HG03066 (cell line): ENCODE data around the gene TPCN2.

Source experiments
- ATAC-seq: cut with Tn5 transposase; IDR thresholded peaks from one replicate; pipeline ENCODE4 v1.9.1; 2021; ENCODE audit warnings: low read depth; ENCODE audit not compliant: unreplicated experiment

Gene TPCN2

DNA sequence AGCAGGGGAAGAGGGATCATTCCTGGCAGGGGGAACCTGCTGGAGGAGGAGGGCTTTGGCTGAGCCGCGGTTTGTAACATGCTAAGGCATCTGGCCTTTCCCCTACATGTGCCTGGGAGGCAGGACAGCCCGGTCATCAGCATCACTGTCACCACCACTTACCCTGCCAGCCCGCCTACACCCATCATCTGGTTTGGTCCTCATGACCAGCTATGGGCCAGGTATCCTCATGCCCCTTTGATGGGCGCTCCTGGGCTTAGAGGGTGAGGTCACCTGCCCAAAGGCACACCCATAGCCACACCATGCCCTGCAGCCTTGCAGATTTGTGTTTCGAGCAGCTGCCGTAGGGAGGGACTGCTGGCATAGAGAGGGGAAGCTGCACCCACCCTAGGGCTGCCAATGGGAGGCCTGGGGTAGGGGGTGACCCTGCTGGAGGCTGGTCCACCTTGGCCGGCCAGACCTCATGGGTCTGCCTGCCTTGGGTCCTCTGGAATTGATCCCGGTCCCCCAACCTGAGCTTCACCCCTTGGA, 38.3 kb upstream of the TPCN2 start:
- no peak for ATAC-seq

DNA sequence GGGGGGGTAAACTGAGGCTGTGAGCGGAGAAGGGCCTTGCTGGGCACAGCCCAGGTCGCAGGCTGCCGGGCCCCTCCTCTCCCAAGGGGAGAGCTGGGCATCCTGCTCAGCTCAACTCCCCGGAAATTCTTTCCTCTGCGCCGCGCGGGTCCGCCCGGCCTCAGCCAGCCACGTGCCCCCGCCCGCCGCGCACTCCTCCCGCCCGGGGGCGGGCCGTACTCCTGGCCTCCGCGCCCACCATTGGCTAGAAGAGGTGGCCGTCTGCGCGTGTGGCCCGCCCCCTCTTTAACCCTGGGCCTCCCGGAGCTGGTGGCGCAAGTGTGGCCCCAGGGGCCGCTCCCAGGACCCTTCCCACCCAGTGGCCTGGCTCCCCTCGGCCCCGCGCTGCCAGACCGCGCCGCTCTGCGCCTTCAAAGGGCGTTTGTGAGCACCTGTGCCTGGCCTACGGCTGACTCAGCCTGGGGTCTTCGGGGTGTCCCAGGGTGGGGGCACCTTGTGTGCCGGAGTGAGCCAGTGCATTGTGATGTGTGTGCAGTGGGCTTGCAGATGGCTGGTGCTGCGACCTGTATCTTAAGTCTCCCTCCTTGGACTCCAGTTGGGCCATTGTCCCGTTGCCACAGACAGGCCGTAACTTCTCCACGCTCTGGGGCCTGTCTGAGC, 37.6 kb upstream of the TPCN2 start:
- ATAC-seq, result no peak

DNA sequence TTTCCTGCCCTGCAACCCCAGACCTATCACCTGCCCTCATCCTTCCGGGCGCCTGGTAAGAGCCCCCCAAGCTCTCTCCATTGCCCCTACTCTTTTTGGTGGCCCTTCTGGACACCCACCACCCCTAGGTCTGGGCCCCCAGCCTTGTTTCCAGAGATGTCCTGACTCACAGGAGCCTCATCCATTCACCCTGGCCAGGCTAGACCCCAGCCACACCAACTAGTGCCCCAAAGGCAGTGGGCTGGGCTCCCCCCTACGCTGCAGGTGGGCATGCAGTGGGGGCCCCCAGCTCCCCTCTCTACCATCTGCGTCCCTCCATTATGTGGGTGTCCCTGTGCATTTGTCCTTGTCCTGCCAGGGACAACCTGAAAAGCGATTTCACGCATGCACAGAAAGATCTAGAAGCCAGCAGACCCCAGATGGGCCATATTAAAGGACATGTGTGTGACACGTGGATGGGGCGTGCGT, 37.1 kb upstream of the TPCN2 start:
- no peak for ATAC-seq

DNA sequence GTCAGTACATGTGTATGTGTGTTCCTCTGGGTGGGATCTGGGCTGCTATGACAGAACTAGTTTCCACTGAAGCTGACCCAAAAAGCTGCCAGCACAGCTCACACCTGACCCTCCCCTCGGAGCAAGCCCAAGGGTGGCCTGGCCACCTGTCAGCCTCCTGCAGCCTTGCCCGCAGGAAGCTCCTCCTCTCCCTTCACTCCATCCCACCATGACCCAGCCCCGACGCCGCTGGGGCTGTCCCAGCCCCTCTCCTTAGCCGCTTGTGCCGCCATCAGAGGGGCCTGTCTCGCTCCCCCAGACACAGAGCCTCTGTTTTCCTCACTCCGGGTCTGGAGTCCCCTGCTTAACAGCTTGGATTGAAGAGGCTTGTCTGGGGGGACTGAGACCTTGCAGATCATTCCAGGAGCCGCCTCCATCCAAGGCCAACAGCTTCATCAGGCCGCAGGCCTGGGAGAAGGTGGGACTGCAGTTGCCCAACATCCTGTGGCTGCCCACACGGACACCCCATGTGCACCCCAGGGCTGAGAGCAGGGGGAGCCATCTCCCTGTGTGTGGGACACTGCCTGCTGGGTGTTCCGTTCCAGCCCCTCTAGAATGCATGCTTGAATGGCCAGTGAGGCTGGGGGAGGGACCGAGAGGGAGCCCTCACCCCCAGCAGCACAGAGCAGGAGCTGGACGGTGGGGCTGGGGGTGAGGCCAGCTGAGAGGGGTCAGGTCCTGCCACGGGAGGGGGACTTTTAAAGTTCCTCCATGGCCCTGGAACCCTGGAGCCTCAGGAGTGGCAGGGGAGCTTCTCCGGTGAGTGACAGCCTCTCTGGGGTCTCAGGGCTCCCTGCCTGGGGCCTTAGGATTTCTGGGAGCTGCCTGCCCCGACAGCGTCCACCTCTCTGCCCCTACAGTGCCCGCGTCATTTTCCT, 36.4 kb upstream of the TPCN2 start:
- no peak for ATAC-seq

DNA sequence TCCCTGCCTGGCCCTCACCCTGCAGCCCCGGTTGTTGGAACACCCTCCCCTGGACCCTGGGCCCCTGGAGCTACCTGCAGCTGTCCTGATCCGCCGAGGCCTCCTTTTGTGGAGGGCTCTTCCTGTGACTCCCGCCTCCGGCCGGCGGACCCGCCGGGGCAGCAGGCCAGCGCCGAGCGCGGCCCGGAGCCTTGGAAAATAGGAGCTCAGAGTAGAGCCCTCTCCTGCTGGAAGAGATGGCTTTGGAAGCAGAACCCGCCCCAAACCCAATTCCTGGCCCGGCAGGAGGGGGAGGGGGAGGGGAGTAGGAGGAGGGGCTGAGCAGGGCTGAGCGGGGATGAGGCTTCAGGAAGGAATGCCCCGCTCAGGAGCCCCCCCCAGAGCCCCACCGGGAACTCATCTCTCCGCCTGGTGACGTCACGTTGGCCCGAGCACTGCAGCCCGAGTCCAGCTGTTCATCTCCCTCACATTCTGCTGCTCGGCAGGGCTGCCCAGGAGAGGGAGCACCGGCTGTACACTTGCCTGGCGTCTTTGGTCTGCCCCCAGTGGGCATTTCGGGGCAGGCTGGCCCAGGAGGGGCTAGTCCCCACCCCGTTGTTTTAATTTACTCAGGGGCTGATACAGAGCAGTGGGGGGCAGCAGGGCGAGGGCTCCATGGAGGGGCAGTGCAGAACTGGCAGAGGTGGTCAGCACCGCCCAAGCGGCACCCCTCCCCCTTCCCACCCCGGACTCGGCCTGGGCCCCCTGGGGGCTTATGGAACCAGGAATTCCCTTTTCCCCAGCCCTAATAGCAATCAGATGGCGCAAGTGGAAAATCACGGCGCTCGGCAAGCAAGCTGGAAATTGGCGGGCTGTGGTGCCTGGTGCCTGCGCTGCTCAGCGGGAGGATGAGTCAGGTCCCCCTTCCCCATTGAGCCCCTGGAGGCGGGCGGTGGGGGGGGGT, 35.5 kb upstream of the TPCN2 start, which contains the start of gene MRGPRF:
MRGPRF (minus strand) TSS at position 238 of the 943 bp plus-strand sequence. CDS start 3,345 bp downstream, outside the sequence.
- ATAC-seq, result no peak

DNA sequence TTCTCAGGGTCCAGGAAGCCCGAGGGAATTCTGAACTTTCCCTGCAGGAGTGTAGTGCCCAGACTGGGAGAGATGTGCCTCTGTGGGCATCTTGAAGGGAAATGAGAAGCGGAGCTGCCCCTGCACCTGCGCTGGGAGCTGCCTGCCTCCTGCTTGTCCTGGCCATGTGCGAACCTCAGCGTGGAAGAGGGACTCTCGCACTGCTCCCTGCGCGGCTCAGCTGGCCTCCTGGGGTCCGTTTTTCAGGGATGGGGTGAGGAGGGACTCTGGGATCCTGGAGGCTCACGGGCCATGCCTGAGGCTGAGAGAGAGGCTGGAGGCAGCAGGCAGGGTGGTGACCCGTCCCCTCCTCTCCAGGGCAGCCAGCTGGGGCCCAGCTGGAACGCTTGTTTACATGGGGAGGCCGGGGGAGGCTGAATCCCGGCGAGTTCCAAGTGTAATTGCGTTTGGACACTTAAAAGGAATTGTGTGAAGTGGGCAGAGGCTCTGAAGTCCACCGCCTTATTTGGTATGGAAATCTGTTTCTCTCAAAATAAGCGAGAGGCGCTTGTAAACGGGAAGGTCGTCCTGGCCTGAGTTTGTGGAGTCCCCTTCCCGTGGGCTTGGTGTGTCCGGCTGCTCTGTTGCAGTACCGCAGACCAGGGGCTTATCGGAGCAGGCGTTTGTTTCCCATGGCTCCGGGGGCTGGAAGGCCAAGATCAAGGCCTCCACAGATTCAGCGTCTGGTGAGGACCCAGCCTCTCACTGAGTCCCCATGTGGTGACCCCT, 34.5 kb upstream of the TPCN2 start:
- no peak for ATAC-seq

DNA sequence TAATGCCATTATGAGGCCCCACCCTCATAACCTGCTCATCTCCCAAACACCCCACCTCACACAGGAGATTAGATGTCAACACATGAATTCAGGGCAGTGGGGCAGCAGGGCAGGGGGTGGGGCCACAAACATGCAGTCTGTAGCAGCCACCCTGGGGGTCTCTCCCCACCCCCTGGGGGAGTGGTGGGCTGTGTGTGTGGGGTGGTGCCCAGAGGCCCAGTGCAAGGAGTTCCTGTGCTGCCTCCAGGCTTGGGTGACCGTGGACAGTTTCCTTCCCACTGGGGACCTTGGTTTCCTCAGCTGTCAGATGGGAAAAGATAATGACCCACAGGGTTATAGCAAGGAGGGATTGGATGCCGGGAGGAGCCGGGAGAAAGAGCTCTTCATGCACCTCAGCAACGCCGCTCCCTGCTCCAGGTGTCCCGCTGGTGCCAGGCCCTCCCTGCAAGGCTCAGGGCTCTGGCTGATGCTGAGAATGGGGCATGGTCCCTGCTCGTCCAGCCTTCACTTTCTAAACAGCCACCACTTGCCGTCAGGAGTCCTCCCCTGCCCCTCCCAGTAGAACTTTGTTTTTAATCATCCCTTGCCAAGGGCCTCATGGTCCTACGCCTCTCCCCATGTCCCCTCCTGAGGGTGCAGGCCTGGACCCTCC, 33.7 kb upstream of the TPCN2 start:
- no peak for ATAC-seq

DNA sequence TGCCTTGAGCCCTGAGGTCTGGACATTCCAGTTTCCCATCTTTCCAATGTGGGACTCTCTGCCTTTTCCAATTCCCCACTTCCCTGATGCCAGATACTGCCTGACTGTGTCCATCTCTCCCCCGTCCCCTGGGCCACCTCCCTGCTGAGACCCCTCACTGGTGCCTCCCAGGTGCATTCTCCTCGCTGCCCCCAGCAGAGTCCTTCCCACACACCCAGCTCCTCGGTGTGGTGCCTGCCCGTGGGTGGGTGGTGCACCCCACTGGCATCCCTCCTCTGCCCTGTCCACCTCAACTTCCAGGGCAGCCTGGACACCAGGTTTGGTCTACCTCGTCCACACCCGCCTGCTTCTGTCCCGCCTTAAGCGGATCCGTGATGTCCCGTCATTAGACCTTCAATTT, 30.8 kb upstream of the TPCN2 start:
- no peak for ATAC-seq

DNA sequence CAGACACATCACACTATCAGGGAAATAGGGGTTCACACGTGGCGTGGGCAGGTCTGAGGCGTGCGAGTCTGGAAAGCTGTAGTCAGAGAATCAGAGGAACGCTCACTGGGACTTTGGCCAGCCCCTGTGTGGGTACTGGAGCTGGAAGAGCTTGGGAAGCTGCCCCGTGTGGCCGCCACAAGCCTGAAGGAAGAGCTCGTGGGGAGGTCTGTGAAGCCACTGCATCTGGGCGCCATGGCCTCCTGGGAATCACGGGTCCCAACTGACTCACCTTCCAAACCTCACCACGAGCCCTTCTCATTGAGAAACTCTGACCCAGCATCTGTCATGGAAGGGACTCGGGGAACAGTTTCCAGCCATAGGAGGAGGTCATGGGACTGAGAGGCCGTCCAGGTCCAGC, 29.8 kb upstream of the TPCN2 start:
- no peak for ATAC-seq

DNA sequence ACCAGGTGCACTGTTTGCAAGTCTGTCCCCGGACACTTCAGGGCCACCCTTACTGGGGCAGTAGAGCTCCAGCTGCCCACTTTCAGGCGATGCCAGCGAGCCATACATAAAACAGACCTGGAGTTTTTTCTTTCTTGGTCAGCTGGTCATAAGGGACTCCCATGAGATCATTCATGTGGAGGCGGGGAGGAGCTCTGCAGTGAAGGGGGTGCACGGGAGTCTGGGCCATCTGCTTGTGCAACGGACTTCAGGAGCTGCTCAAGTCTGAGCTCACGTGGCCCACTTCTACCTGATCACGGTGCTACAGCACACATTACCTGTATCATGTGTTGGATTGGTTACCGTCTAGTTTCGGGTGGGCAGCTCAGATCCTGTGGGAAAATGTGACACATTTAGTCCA, 26.5 kb upstream of the TPCN2 start:
- no peak for ATAC-seq

DNA sequence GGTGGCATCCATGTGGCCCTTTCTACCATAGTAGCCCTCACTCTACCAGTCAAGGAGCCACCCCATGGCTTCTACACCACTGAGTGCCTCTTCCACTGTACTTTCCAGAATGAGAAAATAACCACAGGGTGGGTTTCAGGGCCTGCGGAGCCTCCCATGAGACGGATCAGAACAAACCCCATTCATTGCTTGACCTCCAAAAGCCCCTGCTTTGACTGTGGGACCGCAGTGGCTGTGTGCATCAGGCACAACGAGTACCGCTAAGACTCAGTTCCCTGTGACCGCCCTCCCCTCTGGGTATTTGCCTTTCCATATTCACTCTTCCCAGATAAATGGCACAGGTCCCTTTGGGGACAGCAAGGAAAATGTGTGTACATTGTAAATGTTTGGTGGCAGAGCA, 24.2 kb upstream of the TPCN2 start:
- no peak for ATAC-seq

DNA sequence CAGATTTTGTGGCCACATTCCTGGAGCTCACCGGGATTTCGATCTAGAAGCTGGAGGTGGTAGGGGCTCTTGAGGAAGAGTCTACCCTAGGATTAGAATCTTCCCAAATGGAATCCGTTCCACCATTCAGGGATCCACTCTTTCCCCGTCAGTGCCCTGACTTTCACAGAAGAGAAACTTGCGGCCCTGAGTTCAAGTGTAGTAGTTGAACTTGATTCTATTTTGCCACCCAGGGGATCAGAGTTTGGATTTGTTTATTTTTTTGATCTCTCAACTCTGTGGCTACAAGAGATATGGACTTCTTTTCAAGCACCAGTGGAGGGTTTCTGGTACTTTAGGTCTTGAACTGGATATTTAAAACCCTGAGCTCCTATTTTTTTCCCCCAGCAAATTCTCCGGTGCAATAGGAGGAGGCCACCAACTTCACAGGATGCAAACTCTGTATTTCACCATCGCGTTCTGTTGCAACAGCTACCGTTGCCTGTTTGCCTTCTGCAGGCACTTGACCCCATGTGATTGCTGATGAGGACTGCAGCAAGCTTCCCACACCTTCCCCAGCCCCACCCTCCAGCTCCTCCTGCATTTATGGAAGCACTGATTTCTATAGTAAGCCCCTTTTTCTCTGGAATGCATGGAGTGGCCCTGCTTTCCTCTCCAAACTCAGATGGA, 20.9 kb upstream of the TPCN2 start:
- no peak for ATAC-seq

DNA sequence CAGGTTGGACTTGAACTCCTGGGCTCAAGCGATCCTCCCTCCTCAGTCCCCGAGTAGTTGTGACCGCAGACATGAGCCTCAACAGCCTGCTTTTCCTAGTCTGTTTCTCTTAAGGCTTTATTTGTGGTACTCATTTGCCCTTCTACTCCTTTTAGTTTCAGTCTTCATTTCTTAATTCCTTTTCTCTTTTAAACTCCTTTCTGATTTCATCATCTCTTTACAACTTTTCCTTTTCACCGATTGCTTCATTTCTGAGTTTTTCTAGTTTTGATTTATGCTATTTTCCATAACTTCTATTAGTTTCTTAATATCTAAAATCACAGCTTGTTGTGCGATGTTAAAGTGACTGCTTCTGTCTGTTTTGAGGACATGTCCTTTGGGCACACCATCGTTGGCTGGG, 18.4 kb upstream of the TPCN2 start:
- no peak for ATAC-seq

DNA sequence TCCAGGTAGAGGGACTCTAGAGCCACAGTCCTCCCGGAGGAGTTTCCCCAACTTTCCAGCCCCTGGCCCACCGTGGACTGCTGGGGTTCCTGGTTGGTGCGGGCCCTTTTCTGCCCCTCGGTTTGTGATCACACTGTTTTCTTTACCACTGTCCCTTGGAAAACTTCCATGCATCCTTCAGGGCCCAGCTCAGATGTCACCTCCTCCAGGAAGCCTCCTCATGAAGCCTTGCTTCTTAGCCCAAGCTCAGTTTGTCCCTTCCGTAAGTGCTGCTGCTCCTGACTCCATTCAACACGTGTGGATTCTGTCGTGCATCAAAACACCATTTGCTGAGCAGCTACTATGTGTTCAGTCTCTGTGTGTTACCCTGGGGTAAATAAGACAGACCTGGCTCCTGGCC, 15.9 kb upstream of the TPCN2 start:
- ATAC-seq, result no peak

DNA sequence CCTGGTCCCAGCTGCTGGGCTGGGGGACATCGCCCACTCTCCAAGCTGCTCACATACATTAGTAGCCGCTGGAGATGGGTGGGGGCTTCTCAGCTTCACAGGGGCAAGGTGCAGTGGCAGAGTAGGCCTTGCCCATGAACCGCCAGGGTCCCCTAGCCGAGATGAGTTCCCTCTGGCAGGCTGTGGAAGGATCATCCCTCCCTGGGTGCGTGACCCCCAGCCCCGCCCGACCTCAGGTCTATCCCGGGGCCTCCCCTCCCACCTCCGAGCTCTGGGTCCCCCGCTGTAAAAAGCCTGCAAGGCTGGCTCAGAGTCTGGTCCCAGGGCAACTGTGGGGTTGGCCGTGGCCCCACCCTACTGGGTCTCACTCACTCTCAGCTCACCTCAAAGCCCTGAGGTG, 15.3 kb upstream of the TPCN2 start:
- ATAC-seq, result no peak

DNA sequence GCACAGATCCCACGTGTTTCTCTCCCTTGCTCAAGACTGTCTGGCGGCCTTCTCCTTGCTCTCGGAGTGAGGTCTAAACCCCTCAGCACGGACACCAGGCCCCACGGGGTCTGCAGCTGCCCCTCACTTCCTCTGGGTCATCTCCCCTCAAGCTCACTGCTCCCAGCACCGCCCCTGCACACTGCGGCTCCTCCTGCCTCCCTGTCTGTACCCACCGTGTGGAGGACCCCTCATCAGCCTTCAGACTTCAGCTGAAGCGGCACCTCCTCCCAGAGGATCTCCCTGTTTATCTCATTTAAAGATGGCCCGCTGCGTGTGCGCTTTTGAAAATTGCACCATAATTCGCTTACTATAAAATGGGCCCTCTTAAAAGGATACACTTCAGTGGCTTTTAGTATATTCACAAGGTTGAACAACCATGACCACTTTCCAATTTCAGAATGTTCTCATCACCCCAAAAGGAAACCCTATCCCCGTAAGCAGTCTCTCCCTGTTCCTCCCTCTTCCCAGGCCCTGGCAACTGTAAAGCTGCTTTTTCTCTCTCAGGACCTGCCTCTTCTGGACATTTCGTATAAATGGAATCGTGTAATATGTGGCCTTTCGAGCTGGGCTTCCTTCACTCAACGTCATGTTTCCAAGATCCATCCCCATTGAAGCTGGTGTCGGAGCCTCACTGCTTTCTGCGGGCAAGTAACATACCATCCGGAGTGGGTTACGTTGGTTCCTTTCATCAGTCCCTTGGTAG, 14.4 kb upstream of the TPCN2 start:
- ATAC-seq, result no peak

DNA sequence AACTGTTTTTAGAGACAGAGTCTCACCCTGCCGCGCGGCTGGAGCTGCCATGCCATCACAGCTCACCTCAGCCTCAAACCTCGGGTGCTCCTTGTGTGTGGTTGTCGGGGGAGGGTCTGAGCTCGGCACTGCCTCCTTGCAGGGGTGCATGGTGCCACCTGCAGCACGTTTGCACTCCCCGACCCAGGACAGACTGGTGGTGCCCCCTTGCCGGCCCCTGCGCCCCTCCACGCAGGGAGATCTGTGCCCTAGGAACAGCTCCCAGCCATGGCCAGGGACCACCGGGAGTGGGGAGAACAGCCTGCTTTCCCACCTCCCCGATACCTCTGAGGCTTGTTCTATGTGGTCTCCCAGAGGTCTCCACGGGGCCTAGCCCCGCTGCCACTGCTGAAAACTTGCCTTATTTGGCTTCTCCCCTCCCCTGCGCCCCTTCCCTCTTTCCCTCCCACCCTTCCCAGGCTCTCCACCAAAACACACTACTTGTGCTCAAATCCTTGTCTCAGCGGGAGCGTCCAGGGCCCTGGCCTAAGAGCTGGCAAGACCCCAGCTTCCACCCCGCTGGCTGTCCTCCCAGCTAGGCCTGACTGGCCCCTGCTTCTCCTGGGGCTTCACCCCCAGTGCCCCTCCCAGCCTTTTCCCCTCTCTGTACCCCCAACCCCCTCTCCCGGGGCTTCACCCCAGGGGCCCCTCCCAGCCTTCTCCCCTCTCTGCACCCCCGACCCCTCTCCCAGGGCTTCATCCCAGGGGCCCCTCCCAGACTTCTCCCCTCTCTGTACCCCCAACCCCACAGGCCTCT, 13.4 kb upstream of the TPCN2 start:
- no peak for ATAC-seq
